ENCODE measurements around the gene GRAMD2A.

GRAMD2A gene

DNA sequence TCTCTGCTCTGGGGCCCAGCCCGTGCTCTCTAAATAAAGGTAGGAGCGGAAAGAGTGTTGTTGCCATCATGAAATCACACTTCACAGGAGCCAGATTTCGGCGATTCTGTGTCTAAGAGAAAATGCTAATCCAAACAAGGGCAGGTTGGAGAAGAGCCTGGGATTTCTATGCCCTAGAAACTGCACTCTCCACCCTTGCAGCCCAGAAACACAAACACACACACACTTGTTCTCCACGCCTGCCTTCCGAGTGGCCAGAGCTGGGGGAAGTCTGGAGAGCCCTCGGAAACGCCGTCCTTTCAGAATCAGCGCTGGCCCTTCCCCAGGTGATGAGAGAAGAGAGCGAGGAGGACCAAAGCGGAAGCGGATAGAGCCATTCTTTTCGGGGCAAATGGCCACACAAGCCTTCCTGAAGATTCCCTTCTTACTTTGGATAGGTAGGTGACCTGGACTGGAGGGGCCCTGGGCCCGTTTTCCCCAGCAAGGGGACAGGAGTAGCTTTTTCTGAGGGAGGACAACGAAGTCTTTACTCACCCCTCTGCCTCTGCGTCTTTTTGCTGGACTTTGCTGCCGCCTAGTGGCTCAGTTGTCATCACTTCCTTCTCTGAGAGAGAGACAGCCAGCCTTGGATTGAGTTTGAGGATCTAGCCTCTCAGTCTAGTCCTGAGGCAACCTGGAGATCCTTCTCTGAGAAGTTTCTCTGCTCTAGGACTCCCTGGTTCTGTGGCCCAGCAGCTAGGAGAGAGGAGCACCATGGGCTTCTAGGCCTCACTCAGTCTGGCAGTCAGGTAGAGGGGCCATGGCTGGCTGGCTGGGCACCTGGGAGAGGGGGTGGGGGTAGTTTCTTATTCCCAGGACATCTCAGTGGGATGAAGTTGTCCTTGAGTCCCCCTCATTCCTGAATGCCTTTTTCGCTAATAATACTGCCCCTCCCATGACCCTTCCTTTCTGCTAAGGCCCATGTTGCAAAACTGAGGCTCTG lies 41.7 kb downstream of the GRAMD2A start (continued):
- TF ChIP-seq EGR2 (tag by site-specific recombination; IDR thresholded peaks at IDR 0.05; ENCODE audit: low read depth) (no peak), ZNF596 (tag by site-specific recombination; IDR thresholded peaks at IDR 0.05) (no peak), MEIS1 (CRISPR knock-in tag; IDR thresholded peaks at IDR 0.05; ENCODE audit: borderline replicate concordance) (no peak), ZNF426 (tag by site-specific recombination; IDR thresholded peaks at IDR 0.05) (no peak), ZBTB20 (tag by site-specific recombination; IDR thresholded peaks at IDR 0.05) (peak; percentile 70), ZNF114 (tag by site-specific recombination; IDR thresholded peaks at IDR 0.05) (no peak), ZNF670 (tag by site-specific recombination; IDR thresholded peaks at IDR 0.05; ENCODE audit: low read depth) (no peak), ZNF549 (tag by site-specific recombination; IDR thresholded peaks at IDR 0.05) (no peak), ZXDB (tag by site-specific recombination; IDR thresholded peaks at IDR 0.05) (peak; percentile 41; the same call in 1 of the 2 replicates), SETDB1 (IDR thresholded peaks at IDR 0.05; ENCODE audit: insufficient read length, low read length) (no peak), RBAK (tag by site-specific recombination; IDR thresholded peaks at IDR 0.05) (no peak), ZNF521 (tag by site-specific recombination; IDR thresholded peaks at IDR 0.05) (no peak), ZNF707 (tag by site-specific recombination; IDR thresholded peaks at IDR 0.05) (no peak), ZNF530 (tag by site-specific recombination; IDR thresholded peaks at IDR 0.05; ENCODE audit: low read depth) (no peak), ZNF423 (tag by site-specific recombination; IDR thresholded peaks at IDR 0.05) (no peak), ZNF175 (tag by site-specific recombination; IDR thresholded peaks at IDR 0.05) (no peak), ZNF629 (tag by site-specific recombination; IDR thresholded peaks at IDR 0.05) (no peak), ZBTB21 (tag by site-specific recombination; IDR thresholded peaks at IDR 0.05) (no peak), ZNF626 (tag by site-specific recombination; IDR thresholded peaks at IDR 0.05) (no peak)
- TF ChIP-seq, protein P1, sequence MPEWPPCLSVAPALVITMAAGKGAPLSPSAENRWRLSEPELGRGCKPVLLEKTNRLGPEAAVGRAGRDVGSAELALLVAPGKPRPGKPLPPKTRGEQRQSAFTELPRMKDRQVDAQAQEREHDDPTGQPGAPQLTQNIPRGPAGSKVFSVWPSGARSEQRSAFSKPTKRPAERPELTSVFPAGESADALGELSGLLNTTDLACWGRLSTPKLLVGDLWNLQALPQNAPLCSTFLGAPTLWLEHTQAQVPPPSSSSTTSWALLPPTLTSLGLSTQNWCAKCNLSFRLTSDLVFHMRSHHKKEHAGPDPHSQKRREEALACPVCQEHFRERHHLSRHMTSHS (tag by site-specific recombination; IDR thresholded peaks at IDR 0.05), result no peak
- TF ChIP-seq, protein P2, sequence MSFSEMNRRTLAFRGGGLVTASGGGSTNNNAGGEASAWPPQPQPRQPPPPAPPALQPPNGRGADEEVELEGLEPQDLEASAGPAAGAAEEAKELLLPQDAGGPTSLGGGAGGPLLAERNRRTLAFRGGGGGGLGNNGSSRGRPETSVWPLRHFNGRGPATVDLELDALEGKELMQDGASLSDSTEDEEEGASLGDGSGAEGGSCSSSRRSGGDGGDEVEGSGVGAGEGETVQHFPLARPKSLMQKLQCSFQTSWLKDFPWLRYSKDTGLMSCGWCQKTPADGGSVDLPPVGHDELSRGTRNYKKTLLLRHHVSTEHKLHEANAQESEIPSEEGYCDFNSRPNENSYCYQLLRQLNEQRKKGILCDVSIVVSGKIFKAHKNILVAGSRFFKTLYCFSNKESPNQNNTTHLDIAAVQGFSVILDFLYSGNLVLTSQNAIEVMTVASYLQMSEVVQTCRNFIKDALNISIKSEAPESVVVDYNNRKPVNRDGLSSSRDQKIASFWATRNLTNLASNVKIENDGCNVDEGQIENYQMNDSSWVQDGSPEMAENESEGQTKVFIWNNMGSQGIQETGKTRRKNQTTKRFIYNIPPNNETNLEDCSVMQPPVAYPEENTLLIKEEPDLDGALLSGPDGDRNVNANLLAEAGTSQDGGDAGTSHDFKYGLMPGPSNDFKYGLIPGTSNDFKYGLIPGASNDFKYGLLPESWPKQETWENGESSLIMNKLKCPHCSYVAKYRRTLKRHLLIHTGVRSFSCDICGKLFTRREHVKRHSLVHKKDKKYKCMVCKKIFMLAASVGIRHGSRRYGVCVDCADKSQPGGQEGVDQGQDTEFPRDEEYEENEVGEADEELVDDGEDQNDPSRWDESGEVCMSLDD (tag by site-specific recombination; IDR thresholded peaks at IDR 0.05), result no peak
- TF ChIP-seq, protein P3, sequence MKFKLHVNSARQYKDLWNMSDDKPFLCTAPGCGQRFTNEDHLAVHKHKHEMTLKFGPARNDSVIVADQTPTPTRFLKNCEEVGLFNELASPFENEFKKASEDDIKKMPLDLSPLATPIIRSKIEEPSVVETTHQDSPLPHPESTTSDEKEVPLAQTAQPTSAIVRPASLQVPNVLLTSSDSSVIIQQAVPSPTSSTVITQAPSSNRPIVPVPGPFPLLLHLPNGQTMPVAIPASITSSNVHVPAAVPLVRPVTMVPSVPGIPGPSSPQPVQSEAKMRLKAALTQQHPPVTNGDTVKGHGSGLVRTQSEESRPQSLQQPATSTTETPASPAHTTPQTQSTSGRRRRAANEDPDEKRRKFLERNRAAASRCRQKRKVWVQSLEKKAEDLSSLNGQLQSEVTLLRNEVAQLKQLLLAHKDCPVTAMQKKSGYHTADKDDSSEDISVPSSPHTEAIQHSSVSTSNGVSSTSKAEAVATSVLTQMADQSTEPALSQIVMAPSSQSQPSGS (tag by site-specific recombination; IDR thresholded peaks at IDR 0.05; ENCODE audit: low read depth), result no peak
- TF ChIP-seq, protein P4, sequence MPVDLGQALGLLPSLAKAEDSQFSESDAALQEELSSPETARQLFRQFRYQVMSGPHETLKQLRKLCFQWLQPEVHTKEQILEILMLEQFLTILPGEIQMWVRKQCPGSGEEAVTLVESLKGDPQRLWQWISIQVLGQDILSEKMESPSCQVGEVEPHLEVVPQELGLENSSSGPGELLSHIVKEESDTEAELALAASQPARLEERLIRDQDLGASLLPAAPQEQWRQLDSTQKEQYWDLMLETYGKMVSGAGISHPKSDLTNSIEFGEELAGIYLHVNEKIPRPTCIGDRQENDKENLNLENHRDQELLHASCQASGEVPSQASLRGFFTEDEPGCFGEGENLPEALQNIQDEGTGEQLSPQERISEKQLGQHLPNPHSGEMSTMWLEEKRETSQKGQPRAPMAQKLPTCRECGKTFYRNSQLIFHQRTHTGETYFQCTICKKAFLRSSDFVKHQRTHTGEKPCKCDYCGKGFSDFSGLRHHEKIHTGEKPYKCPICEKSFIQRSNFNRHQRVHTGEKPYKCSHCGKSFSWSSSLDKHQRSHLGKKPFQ (tag by site-specific recombination; IDR thresholded peaks at IDR 0.05), result no peak
- TF ChIP-seq, protein P5, sequence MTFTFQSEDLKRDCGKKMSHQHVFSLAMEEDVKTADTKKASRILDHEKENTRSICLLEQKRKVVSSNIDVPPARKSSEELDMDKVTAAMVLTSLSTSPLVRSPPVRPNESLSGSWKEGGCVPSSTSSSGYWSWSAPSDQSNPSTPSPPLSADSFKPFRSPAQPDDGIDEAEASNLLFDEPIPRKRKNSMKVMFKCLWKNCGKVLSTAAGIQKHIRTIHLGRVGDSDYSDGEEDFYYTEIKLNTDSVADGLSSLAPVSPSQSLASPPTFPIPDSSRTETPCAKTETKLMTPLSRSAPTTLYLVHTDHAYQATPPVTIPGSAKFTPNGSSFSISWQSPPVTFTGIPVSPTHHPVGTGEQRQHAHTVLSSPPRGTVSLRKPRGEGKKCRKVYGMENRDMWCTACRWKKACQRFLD (tag by site-specific recombination; IDR thresholded peaks at IDR 0.05), result no peak
- TF ChIP-seq, protein P6, sequence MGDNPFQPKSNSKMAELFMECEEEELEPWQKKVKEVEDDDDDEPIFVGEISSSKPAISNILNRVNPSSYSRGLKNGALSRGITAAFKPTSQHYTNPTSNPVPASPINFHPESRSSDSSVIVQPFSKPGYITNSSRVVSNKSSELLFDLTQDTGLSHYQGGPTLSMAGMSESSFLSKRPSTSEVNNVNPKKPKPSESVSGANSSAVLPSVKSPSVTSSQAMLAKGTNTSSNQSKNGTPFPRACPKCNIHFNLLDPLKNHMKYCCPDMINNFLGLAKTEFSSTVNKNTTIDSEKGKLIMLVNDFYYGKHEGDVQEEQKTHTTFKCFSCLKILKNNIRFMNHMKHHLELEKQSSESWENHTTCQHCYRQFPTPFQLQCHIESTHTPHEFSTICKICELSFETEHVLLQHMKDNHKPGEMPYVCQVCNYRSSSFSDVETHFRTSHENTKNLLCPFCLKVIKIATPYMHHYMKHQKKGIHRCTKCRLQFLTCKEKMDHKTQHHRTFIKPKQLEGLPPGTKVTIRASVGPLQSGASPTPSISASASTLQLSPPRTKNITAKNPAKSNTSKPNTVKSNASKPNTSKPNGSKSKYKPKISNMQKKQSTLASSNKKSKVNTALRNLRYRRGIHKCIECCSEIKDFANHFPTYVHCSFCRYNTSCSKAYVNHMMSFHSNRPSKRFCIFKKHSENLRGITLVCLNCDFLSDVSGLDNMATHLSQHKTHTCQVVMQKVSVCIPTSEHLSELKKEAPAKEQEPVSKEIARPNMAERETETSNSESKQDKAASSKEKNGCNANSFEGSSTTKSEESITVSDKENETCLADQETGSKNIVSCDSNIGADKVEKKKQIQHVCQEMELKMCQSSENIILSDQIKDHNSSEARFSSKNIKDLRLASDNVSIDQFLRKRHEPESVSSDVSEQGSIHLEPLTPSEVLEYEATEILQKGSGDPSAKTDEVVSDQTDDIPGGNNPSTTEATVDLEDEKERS (tag by site-specific recombination; IDR thresholded peaks at IDR 0.05), result no peak

Measured in HEK293 (cell line).